Measurements from ENCODE around the gene SH3GL3.

The SH3GL3 gene

DNA sequence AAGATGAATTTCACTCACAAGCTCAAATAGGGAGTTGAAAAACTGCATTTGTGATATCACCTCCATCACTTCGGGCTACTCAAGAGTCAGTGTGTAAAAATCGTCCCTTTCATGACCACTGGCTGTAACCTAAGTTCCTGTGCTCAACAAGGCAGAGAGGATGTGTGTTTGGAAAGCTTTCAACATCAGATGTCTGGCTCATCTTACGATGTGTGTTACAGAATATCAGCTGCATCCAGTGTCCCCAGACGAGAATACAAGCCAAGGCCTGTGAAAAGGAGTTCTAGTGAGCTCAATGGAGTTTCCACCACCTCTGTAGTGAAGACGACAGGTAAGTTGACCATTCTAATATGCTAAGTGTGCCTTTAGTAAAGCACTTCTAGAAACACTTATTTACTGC lies 141.3 kb downstream of the SH3GL3 start:
- ChIA-PET CTCF (no interaction called here), POLR2A (no interaction called here)
- no peak for DNase-seq (ENCODE audit: low read depth, low spot score)
- TF ChIP-seq, protein P1, sequence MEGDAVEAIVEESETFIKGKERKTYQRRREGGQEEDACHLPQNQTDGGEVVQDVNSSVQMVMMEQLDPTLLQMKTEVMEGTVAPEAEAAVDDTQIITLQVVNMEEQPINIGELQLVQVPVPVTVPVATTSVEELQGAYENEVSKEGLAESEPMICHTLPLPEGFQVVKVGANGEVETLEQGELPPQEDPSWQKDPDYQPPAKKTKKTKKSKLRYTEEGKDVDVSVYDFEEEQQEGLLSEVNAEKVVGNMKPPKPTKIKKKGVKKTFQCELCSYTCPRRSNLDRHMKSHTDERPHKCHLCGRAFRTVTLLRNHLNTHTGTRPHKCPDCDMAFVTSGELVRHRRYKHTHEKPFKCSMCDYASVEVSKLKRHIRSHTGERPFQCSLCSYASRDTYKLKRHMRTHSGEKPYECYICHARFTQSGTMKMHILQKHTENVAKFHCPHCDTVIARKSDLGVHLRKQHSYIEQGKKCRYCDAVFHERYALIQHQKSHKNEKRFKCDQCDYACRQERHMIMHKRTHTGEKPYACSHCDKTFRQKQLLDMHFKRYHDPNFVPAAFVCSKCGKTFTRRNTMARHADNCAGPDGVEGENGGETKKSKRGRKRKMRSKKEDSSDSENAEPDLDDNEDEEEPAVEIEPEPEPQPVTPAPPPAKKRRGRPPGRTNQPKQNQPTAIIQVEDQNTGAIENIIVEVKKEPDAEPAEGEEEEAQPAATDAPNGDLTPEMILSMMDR (IDR thresholded peaks at IDR 0.05; ENCODE audit: insufficient read depth, low read length, missing control alignments) = no peak
- H3K4me3 ChIP-seq (ENCODE audit: low read depth, low read length) = no peak overlapping the region

DNA sequence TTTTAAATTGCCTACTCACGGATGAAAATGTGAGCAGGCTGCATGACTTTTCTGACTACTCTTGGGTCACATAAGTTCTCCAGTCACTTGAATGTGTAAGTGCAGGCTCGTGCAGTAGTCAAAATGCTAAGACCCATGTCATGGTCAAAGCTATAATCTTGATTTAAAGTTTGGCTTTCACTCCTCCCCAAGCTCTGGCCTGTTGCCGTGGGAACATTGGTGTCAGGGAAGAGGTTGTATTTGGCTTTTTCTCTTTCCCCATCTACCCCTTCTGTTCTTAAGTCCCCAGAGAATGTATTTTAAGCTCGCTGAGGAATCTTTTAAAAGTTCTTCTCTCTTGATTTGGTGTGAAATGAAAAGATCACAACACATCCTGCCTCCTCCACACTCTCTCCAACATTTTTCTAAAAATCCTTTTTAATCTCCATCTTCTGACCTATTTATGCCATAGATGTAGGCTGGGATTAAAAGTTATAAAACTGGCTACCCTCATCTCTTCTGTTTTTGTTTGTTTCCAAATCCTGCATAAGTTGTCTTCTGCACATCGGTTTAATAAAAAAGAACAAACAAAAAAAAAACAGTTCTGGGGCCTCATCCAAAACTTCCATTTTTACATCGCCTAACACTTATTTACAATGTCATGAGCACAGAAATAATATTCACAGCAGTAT lies 145.4 kb downstream of the SH3GL3 start:
- TF ChIP-seq, protein P1 (IDR thresholded peaks at IDR 0.05; ENCODE audit: insufficient read depth, low read length, missing control alignments) = no peak
- POLR2A ChIA-PET = no interaction called here
- no peak for DNase-seq (ENCODE audit: low read depth, low spot score)
- no peak overlapping the region for H3K4me3 ChIP-seq (ENCODE audit: low read depth, low read length)
- CTCF ChIA-PET = no interaction called here

DNA sequence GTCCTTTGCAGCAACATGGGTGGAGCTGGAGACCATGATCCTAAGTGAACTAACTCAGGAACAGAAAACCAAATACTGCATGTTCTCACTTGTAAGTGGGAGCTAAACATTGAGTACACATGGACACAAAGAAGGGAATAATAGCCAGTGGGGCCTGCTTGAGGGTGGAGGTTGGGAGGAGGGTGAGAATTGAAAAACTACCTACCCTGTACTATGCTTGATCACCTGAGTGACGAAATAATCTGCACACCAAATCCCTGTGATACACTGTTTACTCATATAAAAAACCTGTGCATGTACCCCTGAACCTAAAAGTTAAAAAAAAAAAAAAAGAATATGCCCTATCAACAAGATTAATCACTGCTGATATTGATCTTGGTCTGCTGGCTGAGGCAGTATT lies 148.1 kb downstream of the SH3GL3 start:
- H3K4me3 ChIP-seq (ENCODE audit: low read depth, low read length) = no peak overlapping the region
- DNase-seq (ENCODE audit: low read depth, low spot score) = no peak
- CTCF ChIA-PET = no interaction called here
- POLR2A ChIA-PET = no interaction called here
- TF ChIP-seq, protein P1 (IDR thresholded peaks at IDR 0.05; ENCODE audit: insufficient read depth, low read length, missing control alignments) = no peak

DNA sequence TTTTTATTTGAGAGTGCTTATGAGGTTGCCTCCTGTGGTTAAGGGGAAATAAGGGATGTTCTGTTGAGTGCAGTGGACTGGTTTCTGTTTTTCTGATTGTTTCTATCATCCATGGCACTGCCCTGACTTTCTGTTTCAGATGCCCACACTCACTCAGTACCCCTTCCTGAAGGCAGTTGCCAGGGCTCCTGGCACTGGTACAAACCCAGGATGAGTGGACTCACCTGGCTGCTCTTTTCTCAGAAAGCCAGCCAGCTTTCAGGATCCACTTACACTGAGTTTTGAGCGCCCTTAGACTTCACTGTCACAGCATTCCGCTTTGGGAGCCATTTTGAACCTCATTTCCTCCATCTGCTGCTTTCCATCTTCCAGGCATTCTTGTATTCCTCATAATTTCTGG lies 150.9 kb downstream of the SH3GL3 start:
- TF ChIP-seq, protein P1 (IDR thresholded peaks at IDR 0.05; ENCODE audit: insufficient read depth, low read length, missing control alignments) = no peak
- no peak overlapping the region for H3K4me3 ChIP-seq (ENCODE audit: low read depth, low read length)
- no peak for DNase-seq (ENCODE audit: low read depth, low spot score)
- POLR2A ChIA-PET = no interaction called here
- CTCF ChIA-PET = no interaction called here

DNA sequence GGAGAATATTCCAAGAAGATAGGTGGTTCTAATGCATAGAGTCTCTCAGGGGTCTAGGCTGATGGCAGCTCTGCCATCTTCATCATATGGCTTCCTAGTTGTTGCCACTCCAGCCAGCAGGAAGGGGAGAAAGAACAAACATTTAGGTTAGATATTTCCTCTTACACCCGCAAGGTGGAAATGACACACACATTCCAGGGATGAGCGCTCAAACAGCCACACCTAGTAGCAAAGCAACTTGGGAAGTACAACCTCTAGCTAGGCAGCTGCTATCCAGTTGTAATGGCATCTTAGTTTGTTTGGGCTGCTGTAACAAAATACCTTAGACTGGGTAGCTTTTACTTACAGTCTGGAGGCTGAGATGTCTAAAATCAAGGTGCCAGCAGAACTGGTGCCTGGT lies 154.9 kb downstream of the SH3GL3 start:
- H3K4me3 ChIP-seq (ENCODE audit: low read depth, low read length) = no peak overlapping the region
- TF ChIP-seq, protein P1 (IDR thresholded peaks at IDR 0.05; ENCODE audit: insufficient read depth, low read length, missing control alignments) = no peak
- POLR2A ChIA-PET = no interaction called here
- CTCF ChIA-PET = no interaction called here
- DNase-seq (ENCODE audit: low read depth, low spot score) = no peak

DNA sequence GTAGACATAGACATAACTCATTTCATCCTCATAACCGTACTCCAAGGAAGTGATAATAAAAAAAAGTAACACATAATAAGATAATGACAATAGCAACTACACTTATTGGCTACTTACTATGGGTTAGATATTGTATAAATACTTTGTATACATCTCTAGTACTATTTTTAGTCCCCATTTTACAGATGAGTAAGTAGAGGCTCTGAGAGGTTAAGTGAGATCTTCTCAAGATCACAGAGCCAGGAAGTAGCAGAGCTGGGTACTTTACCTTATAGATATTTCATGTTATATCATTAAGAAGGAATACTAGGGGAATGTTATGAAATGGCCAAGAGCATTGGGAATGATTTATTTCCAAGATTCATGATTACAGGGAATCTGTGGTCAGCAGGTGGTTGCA lies 157.4 kb downstream of the SH3GL3 start:
- H3K4me3 ChIP-seq (ENCODE audit: low read depth, low read length) = no peak overlapping the region
- no peak for DNase-seq (ENCODE audit: low read depth, low spot score)
- CTCF ChIA-PET = no interaction called here
- TF ChIP-seq, protein P1 (IDR thresholded peaks at IDR 0.05; ENCODE audit: insufficient read depth, low read length, missing control alignments) = no peak
- POLR2A ChIA-PET = no interaction called here
